Heart right ventricle (tissue), 16 donors: ENCODE results near the gene CARMIL3. TPM values are rescaled to one million over a fixed set of nuclear protein-coding genes. Genes with fewer than 3 reads are reported as not detected.
A peak's percentile ranks its signal among the peaks of the same experiment; 100 is the strongest.

Source experiments
- ATAC-seq, 8 donors: fragments of 200-7000 bp; cut with Tn5 transposase; one replicate each; pipeline ENCODE4 v1.9.1; 2020; ENCODE audit warnings: mild to moderate bottlenecking in 8 of 8, moderate library complexity in 8 of 8, moderate number of reproducible peaks in 1 of 8
- DNase-seq, 2 donors: peaks; one replicate each; pipeline ENCODE4 v3.0.0-alpha.2; 2020
- H3K27ac ChIP-seq, 10 donors: fragments of 200-600 bp; sonication (generic) in 2 of 10; one replicate each; pipeline versions ENCODE4 v1.5.0 to v1.8.0; 2020 to 2022; ENCODE audit warnings: mild to moderate bottlenecking in 3 of 10
- H3K27me3 ChIP-seq, 7 donors: fragments of 200-600 bp; one replicate each; pipeline ENCODE4 v1.8.0; 2021 to 2022; ENCODE audit warnings: mild to moderate bottlenecking in 2 of 7
- H3K36me3 ChIP-seq, 9 donors: fragments of 200-600 bp; sonication (generic) in 1 of 9; one replicate each; pipeline versions ENCODE4 v1.5.0 to v1.8.0; 2020 to 2022; ENCODE audit warnings: mild to moderate bottlenecking in 2 of 9
- H3K4me1 ChIP-seq, 9 donors: fragments of 200-600 bp; sonication (generic) in 1 of 9; one replicate each; pipeline versions ENCODE4 v1.5.0 to v1.8.0; 2020 to 2022; ENCODE audit warnings: mild to moderate bottlenecking in 4 of 9
- H3K4me3 ChIP-seq, 10 donors: fragments of 200-600 bp; sonication (generic) in 2 of 10; one replicate each; pipeline versions ENCODE4 v1.5.0 to v1.8.0; 2020 to 2022; ENCODE audit warnings: mild to moderate bottlenecking in 7 of 10, moderate library complexity in 2 of 10
- H3K9me3 ChIP-seq, 11 donors: fragments of 200-600 bp in 10 of 11; sonication (generic) in 2 of 11; one replicate each; pipeline versions ENCODE4 v1.5.0 to v1.8.0; 2013 to 2022; ENCODE audit warnings: mild to moderate bottlenecking in 2 of 11, control low read depth in 1 of 11, moderate library complexity in 1 of 11
- CTCF ChIP-seq, 9 donors: fragments of 200-600 bp; sonication (generic) in 2 of 9; IDR thresholded peaks; one replicate each; pipeline versions ENCODE4 v1.5.0 to v1.8.0; 2021 to 2022; ENCODE audit warnings: antibody characterized with exemption in 9 of 9, mild to moderate bottlenecking in 5 of 9, moderate library complexity in 1 of 9
- WGBS, 2 donors: extraction: QIAGEN DNeasy Blood & Tissue Kit; methylation state at CpG; one replicate each; pipeline ENCODE4 v1.1.7; 2013; ENCODE audit warnings: inconsistent platforms in 1 of 2; 5-methylcytosine and 5-hydroxymethylcytosine counted together
- intact Hi-C, 10 donors: fragments of 100-400 bp; cut with DNase I; formaldehyde crosslinking; loops; one replicate each; pipeline versions ENCODE4 v1.11.1 to v1.14.2; 2022
- polyA plus RNA-seq, 2 donors: library from polyadenylated mRNA; stranded (reverse); fragments of 200-250 nt; gene quantifications; one replicate each; pipeline ENCODE4 v1.2.3, GENCODE V29; 2013
- total RNA-seq, 10 donors: library from RNA; stranded (reverse); fragmentation: NEBNext Ultra II Directional in 3 of 10; extraction: Animal tissue kit (Norgen Biotek cat#: 25700) in 3 of 10; gene quantifications; one replicate each; pipeline versions ENCODE4 v1.2.1 to v1.2.4, GENCODE V29; 2021 to 2023
- donor health status: Arrhythmogenic right ventricular cardiomyopathy.
- donor health status: ischemic (EF 13 %, LVEDD 7.1; RV severe dilation, severe dysfunction).
- donor health status: healthy with polysubstance abuse.
- donor health status: DM: no; HTN: yes; CAD: no.
- donor health status: DM: no; HTN: no; CAD: no.
- donor health status: ischemic (EF 25% LVEDD 6.9; RV normal size, moderate dysfunction).
- donor health status: ischemic (EF 25% LVEDD 5.7; RV mildly dilated, moderate dysfunction).
- donor health status: healthy.
- donor health status: DM: yes; HTN: yes; CAD: no.
- donor health status: Ischemic cardiomyopathy.
- donor health status: ischemic (EF 35%, LVEDD 5.7; RV mildly dilated, moderate dysfunction).
- donor health status: nonischemic (EF 11% LVEDD 7.7; RV severe dilation, severe dysfunction).
- donor health status: DM: yes; HTN: yes; CAD: no.
- donor health status: PGD.
- donor health status: ischemic (EF 29% LVEDD 5.4; RV normal size, mild dysfunction).
- donor health status: nonischemic (EF 23%, LVEDD 6.1; RV moderate dilation, normal function).

CARMIL3 gene
- total and polyA plus RNA-seq, 12 donors: 0.06 to 0.44 (median 0.12) TPM; not detected in 3

- TF ChIP-seq CTCF (IDR thresholded peaks at IDR 0.05): no peak
- Histone ChIP-seq H3K27me3 (peaks cover 0 to 20% (median 0%) of the 10 kb centered on the region in 7 donors), H3K27ac (peak overlapping the region in 7 of 10 donors; percentile 56 to 75 (median 63)), H3K36me3 (no peaks in the 10 kb centered on the region), H3K4me3 (peak overlapping the region; percentile 26 to 74 (median 68)), H3K4me1 (peaks cover 5 to 18% (median 13%) of the 10 kb centered on the region in 9 donors), H3K9me3 (no peaks in the 10 kb centered on the region)
- DNase-seq: no peak
- 25 to 29% methylated on average over 20 of the region's 20 CpGs for WGBS, 2 donors
- intact Hi-C loops: no loop called here
- peak in 4 of 8 donors; percentile 18 to 49 (median 22) for ATAC-seq
Measured at GRCh38 chr14:24051176-24051788, 527 bp upstream of the CARMIL3 start.

GRCh38 chr14:24052656-24053547 lies 1.1 kb downstream of the CARMIL3 start:
- TF ChIP-seq CTCF (IDR thresholded peaks at IDR 0.05): no peak
- DNase-seq (no peak), ATAC-seq (peak in 2 of 8 donors; percentile 5 to 6)
- Histone ChIP-seq H3K4me3 (peak overlapping the region; percentile 26 to 74 (median 68)), H3K4me1 (peaks cover 5 to 18% (median 13%) of the 10 kb centered on the region in 9 donors), H3K36me3 (no peaks in the 10 kb centered on the region), H3K9me3 (no peaks in the 10 kb centered on the region), H3K27me3 (peaks cover 0 to 20% (median 0%) of the 10 kb centered on the region in 7 donors), H3K27ac (no peak overlapping the region)
- intact Hi-C loops: no loop called here
- WGBS, 2 donors: 57% methylated on average over 20 of the region's 20 CpGs

- WGBS, 2 donors: 76 to 77% methylated on average over 10 of the region's 10 CpGs
Measured at GRCh38 chr14:24053548-24054323, 1.9 kb downstream of the CARMIL3 start.

More at GRCh38 chr14:24053548-24054323, 1.9 kb downstream of the CARMIL3 start:
- no peak for DNase-seq
- Histone ChIP-seq H3K27me3 (peaks cover 0 to 20% (median 0%) of the 10 kb centered on the region in 7 donors), H3K4me3 (no peak overlapping the region), H3K27ac (no peak overlapping the region), H3K9me3 (no peaks in the 10 kb centered on the region), H3K4me1 (peaks cover 5 to 21% (median 13%) of the 10 kb centered on the region in 9 donors), H3K36me3 (no peaks in the 10 kb centered on the region)
- ATAC-seq: no peak
- no peak for TF ChIP-seq CTCF (IDR thresholded peaks at IDR 0.05)
- intact Hi-C loops: no loop called here
